T-helper 1 cell treated with Interleukin-12 subunit alpha and Interleukin-12 subunit beta and Interleukin-4 antibody, amounts not matched to agents 30 ng/mL and 1 ng/mL, for 36 hours (primary cell): ENCODE data around the gene C6orf132. TPM values are rescaled to one million over a fixed set of nuclear protein-coding genes. Genes with fewer than 3 reads are reported as not detected.

Experiments used
- intact Hi-C: fragments of 100-400 bp; cut with micrococcal nuclease; formaldehyde crosslinking; loops from one replicate; pipeline ENCODE4 v1.15.1; 2024
- total RNA-seq: library from RNA; stranded (reverse); gene quantifications from 2 replicates; pipeline ENCODE4 v1.2.3, GENCODE V29; 2022

C6orf132 gene
- total RNA-seq, 1 donor from 2014 or later, result 0.07 TPM

DNA sequence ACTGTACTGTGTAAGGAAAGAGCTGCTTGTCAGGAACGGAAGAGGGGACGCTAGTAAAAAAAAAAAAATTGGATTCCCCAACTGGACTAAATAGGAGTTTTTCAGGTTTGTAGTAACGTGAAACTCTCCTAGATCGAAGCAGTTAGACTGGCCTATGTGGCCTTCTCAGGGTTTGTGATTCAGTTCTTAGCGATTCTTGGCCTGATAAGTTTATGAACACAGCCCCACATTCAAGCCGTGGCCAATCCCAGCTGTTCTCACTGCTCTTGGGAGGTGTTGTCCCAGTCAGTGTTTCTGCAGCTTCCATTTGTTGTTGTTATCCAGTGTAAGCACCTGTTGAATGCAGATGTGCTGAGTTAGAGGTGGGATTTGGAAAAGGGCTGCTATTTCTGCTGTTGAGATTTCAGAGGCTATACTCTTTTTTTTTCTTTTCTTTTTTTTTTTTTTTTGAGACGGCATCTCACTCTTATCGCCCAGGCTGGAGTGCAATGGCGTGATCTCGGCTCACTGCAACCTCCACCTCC lies 62.4 kb downstream of the C6orf132 start:
- intact Hi-C loops, result no loop called here

DNA sequence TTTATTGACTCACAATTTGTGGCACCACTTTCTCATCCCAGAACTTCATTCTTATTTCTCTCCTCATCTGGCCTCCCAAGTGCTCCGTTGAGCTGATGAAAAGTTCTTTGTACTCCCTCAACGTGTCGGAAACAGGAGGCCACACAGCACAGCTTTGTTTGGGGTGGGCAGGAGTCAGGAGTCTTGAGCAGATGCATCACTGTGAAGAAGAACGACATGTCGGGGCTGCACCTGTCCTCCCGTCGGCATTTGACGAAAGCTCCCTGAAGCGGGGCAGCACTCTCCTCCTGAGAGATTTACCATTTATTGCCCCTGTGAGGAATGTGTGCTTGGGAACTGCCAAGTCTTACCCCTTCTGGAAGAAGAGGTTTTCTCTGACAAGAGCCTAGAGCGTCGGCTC lies 64.0 kb downstream of the C6orf132 start:
- intact Hi-C loops, result no loop called here

DNA sequence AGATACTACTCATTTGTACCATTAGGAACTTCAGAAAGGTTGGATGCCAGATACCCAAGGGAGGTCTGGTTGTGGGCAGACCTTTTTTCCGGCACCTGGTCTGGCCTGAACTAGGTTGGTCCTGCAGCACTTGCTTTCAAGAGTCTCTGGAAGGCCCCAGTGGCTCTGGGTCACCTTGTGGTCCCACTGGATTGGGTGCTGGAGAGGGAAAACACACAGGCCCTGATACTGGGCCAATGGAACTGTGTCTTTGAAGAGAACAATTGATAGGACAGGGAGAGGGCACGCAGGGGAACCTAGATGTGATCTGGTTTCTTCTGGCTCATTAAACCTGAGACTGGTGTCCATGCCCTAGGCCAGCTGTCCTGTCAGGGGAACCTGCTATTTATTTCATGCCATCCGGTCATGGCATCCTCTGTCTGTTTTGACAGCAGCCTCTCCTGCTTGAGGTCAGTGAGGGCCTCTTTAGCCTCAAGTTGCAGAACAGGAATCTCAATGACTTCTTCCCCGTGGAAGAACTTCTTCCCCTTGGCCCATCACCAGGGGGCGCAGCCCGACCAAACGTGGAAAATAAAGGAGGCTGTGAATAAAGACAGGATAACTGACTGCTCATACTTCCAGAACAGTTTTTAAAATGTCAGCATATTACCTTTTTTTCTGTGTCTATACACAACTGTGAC lies 67.1 kb downstream of the C6orf132 start:
- intact Hi-C loops, result loop anchor here (1.0 kb wide), 4 partner anchors 29 to 295 kb away; partner anchors contain the start of gene PRICKLE4

DNA sequence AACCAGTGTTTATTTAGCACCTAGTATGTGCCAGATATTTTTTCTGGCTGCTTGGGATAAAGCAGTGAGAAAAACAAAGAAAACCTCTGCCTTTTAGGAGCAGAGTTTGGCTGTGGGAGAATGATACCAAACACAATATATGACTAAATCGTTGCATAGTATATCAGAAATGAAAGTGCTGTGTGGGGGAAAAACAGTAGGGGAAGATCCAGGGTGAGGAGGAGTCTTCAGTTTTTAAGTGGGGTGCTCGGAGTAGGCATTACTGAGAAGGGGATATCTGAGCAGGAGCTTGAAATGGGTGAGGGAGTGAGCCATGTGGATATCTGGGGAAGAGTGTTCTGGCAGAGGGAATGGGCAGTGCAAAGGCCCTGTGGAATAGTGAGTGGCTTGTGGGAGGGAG lies 69.1 kb downstream of the C6orf132 start:
- intact Hi-C loops, result no loop called here

DNA sequence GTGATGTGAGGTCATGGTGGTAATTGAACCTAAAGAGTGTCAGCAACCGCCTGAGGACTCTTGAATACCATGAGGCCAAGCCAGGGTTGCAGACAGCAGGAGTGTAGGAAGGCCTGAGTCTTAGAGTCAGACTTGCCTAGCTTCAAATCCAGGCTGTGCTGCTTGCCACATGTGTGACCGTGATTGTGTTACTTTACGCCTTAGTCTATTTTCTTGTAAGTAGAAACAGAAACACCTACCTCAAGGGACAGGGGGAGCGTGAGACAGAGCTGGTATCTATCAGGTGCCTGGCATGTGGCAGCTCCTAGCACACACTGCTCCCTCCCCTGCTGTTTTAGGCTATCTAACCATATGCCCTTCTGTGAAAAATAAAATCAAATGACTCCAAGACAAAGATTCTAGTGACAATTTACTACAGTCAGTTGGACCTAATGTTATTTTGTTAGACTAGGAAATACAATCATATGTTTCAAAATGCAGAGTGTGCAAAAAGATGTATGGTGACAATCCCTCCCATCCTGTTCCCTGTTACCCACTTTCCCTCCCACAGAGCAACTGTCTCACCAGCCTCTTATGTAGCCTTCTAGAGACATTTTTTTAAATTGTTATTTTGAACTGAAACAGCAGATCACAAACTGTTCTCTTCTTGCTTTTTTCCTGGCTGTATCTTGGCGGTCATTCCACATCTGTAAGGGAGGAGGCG lies 70.4 kb downstream of the C6orf132 start:
- intact Hi-C loops, result no loop called here

DNA sequence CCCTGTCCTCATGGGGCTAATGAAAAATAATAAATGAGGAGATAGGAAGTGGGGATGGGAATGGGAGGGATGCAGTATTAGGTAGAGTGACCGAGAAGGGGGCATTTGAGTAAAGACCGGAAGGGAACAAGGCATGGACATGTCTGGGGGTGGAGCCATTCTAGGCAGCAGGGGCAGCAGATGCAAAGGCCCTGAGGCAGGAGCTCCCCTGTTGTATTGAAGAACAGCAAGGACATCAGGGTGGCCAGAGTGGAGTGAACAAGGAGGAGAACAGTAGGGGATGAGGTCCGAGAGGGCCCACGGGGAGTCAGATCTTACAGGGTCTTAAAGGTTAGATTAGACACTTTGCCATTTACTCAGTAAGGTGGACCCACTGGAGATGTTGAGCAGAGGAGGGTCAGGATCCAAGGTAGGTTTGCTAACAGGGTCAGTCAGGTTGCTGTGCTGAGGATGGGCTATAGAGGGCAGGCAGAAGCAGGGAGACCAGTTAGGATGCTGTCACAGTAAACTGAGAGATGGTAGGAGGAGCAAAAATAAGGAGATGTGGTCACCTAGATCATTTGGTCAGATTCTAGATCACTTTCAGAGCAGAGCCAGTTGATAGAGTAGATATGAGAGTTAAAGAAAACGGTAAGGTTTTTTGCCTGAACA lies 73.4 kb downstream of the C6orf132 start:
- intact Hi-C loops, result no loop called here

DNA sequence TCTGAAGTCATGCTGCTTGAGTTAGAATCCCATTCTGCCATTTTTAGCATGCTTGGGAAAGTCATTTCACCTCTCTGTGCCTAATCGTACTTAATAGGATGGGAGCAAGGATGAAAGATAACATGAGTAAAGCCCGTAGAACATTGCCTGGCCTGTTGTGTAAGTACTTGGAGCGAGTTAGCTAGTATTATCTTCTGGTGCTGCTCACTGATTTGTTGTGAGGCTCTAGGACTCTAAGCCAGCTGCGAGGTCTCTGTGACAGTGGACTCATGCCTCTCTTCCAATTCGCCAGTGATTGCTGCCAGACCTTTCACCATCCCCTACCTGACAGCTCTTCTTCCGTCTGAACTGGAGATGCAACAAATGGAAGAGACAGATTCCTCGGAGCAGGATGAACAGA lies 74.2 kb downstream of the C6orf132 start:
- intact Hi-C loops, result no loop called here

DNA sequence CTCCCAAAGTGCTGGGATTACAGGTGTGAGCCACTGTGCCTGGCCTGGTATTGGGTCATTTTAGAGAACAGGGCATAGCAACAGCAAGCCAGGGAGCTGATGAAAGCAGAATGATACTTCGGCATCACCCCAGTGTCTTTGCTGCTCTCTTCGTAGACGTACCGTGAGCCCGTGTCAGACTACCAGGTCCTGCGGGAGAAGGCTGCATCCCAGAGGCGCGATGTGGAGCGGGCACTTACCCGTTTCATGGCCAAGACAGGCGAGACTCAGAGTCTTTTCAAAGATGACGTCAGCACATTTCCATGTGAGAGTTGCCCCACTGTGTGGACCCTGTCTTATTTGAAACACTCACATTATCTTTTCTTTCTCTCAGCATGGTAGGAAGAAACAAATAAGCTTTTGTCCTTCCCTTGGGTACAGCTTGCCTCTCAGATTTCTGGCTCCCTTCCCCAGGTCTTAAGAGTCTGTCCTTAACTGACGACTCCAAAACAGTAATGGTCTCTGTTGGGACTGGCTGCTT lies 76.2 kb downstream of the C6orf132 start:
- intact Hi-C loops, result no loop called here

DNA sequence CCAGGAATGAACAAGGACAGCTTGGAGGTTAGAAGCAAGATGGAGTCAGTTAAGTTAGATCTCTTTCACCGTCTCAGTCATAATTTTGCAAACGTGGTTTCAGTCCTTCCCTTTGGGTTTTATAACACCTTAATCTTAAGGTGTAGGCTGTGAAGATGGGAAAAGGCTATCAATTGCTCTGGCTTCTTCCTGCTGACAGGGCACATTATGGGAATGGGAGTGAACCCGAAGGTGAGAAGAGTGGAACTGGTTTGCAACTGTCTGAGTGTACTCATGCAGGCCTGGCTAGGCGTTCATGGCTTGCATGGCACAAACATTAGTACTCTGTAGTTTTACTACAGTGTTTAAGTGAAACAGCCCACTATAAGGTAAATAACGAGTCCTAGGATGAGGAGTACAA lies 82.7 kb downstream of the C6orf132 start:
- intact Hi-C loops, result no loop called here

DNA sequence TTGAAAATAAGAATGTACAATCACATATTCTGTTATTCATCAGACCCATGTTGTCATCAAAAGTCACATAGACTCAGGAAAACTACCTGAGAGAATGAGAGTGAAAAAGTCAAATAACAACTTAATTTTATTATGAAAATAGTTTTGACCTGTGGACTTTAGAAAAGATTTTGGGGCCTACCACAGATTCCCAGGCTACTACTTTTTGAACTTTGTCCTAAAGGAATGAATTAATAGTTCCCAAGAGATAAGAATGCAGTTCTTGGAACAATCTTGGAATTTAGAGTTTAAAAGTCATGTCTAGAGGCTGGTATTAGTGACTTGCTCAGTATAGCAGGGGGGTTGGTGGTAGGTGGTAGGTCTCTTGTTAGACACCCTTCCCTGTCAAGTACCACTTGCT lies 88.8 kb downstream of the C6orf132 start:
- intact Hi-C loops, result loop anchor here (5.0 kb wide), 2 partner anchors 719 to 1574 kb away; partner anchors contain the start of gene GTPBP2

DNA sequence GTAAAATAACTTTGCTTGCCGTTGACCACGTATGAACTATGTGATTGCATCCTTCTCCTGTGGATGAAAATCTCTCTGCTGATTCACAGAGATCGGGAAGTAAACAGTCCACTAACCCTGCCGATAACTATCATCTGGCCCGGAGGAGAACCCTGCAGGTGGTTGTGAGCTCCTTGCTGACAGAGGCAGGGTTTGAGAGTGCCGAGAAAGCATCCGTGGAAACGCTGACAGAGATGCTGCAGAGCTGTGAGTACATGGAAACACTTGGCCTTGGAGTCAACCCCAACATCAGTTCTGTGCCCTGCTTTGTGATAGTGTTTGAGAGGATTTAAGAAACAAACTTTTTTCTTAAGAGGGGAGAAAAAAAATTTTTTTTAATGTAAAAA lies 91.2 kb downstream of the C6orf132 start:
- intact Hi-C loops, result loop anchor here (2.0 to 5.0 kb wide), 5 partner anchors 54 to 1576 kb away; partner anchors contain the start of genes GTPBP2, NFYA and OARD1

Other genes starting within 250 kb of the C6orf132 start
- gene USP49, start 247.2 kb downstream of the C6orf132 start, total RNA-seq, result 6.4 and 6.7 TPM in 2 replicates
- 22.6 and 23.1 TPM in 2 replicates for gene MED20, start 221.5 kb downstream of the C6orf132 start, total RNA-seq
- gene BYSL, start 221.1 kb downstream of the C6orf132 start, total RNA-seq, result 39.2 and 39.3 TPM in 2 replicates
- gene CCND3, start 200.8 kb downstream of the C6orf132 start, total RNA-seq, result 468 and 481 TPM in 2 replicates
- gene TAF8, start 92.1 kb downstream of the C6orf132 start, total RNA-seq, result 47.5 and 52.0 TPM in 2 replicates
- gene GUCA1A, start 30.7 kb upstream of the C6orf132 start, total RNA-seq, result not detected in 2 replicates
- gene GUCA1B, start 52.3 kb upstream of the C6orf132 start, total RNA-seq, result 1.2 and 1.6 TPM in 2 replicates
- gene MRPS10, start 75.2 kb upstream of the C6orf132 start, total RNA-seq, result 34.2 and 34.6 TPM in 2 replicates